ENCODE measurements around the gene NEURL3.
A peak's percentile ranks its signal among the peaks of the same experiment; 100 is the strongest.
"Not testable (repeated sequence)": the region's sequence is repeated elsewhere in the genome, so short reads cannot be mapped to it uniquely, and the experiment has no call there.

Gene NEURL3

GRCh38 chr2:96506016-96506906 is 1.1 kb upstream of the NEURL3 start:
- no peak for DNase-seq

DNA sequence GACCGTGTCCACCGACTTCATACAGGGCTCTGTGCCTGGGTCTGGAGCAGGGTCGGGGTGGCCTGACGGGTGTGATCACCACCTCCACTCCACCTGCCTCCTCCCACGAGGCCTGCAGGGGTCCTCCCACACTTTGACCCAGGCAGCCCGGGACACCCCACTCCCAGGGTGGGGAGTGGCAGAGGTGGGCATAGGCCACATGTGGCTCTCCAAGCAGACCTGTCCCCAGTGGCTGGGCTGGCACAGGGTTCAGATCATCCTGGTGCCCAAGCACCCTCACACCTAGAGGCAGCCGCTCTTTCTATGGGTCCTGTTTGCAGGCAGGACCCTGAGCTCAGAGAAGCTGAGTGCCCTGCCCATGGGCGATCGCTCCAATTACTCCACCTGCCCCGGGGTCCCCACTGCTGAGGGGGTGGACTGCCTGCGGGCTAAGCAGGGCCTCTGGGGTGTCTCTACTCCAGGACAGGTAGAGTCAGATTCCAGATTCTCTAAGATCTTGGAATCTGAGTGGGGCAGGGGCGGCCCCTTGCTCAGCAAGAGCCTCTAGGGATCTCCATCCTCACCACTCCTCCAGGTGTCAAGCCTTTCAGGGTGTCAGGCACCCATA is 1.4 kb downstream of the NEURL3 start:
- no peak for DNase-seq

GRCh38 chr2:96502891-96503636 is 2.1 kb downstream of the NEURL3 start:
- DNase-seq = no peak

GRCh38 chr2:96501886-96502810 is 3.0 kb downstream of the NEURL3 start:
- no peak for DNase-seq

DNA sequence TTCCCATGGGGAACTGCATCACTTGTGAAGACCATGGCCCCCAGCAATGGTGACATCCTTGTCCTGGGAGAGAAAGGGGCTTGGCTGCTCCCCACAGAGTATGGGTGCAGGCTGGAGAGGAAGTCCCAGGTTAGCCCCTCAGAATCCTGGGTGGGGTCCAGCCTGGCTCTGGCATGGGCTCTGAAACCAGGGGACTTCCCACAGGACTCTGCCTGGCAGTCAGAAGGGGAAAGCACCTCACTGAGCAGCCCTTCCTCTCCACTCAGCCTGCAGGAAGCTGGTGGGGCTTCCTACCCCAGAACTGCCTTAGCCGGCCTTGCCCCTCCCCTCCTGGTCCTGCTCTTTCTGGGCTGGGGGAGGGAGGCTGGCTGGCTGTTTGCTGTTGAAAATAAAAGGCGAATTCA is 3.7 kb downstream of the NEURL3 start:
- DNase-seq = no peak

DNA sequence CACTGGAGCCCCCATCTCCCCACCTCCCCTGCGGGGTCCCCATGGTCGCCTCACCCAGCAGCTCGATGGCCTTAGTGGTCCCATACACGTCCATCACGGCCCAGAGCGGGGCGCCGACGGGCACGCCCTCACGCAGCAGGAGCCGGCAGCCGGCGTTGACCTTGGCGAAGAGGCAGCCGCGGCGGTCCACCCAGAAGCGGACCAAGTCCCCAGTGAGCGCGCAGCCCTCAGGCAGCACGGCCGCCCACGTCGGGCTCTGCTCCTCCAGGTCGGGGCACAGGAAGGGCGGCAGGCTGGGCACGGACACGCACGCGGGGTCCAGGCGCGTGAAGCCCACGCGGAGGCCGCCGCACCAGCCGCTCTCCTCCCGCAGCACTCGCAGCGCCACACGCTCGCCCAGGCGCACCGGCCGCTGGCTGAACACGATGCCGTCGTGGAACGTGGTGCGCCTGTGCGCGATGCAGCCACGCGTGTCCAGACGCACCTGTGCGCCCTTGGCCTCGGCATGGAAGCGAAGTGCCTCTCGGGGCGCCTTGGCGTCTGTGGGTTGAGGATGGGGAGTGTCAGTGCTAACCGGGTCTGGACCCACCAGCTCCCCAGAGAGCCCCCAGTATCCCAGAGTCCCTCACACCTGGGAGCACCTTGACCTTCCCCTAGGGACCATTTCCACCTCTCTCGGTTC is 4.6 kb downstream of the NEURL3 start:
- no peak for DNase-seq

- DNase-seq = no peak
Measured at GRCh38 chr2:96499061-96499960, 5.8 kb downstream of the NEURL3 start.

DNA sequence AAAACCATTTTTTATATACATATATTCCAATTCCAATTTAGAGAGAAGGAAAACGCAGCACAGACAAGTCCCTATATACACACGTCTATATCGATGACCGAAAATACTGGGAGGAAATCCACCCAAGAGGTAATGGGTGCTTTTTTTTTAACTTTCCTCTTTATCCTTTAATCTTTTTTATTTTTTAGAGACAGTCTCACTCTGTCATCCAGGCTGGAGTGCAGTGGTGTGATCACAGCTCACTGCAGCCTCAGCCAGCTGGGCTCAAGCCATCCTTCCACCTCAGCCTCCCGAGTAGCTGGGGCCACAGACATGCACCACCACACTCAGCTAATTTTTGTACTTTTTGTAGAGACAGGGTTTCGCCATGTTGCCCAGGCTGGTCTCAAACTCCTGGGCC is 6.5 kb downstream of the NEURL3 start:
- DNase-seq = not testable (repeated sequence)

DNA sequence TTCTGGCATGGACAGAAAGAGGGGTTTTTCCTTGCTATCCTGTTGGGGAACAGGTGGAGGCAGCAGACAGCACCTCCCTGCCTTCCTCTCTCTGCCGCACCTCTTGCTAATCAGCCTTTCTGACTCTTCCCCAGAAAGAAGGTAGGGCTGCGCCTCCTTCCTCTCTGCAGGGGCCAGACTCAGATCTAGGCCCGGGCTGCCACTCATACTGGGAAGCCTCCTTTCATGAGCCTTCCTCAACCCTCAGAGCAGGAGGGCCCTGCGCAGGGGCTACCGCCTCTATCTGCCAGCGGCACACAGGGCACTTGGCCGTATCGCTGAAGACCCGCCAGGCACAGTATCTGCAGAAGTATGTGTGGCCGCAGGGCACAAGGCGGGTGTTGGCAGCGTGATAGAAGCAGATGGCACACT is 7.1 kb downstream of the NEURL3 start:
- DNase-seq = no peak

GRCh38 chr2:96495982-96496629 is 9.1 kb downstream of the NEURL3 start:
- no peak for DNase-seq

- no peak for DNase-seq
Measured at GRCh38 chr2:96494188-96494587, 11.0 kb downstream of the NEURL3 start.

GRCh38 chr2:96493072-96493471 is 12.1 kb downstream of the NEURL3 start:
- DNase-seq = no peak

- DNase-seq = no peak
Measured at GRCh38 chr2:96491860-96492497, 13.2 kb downstream of the NEURL3 start.

GRCh38 chr2:96489663-96490062 is 15.5 kb downstream of the NEURL3 start:
- no peak for DNase-seq

DNA sequence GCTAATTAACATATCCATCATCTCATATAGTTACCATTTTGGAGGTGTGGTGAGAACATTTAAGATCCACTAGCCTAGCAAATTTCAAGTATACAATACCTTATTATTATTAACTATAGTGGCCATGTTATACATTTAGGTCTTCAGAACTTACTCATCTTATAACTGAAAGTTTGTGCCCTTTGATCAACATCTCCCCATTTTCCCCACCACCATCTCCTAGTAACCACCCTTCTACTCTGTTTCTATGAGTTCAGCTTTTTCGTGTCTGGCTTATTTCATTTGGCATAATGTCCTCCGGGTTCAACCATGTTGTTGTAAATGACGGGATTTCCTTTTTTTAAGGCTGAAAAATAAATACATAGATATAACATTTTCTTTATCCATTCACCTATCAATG is 15.9 kb downstream of the NEURL3 start:
- no peak for DNase-seq

- DNase-seq = no peak
Measured at GRCh38 chr2:96486696-96487095, 18.5 kb downstream of the NEURL3 start.

GRCh38 chr2:96485751-96486651 is 19.2 kb downstream of the NEURL3 start:
- peak; percentile 84 for DNase-seq

DNA sequence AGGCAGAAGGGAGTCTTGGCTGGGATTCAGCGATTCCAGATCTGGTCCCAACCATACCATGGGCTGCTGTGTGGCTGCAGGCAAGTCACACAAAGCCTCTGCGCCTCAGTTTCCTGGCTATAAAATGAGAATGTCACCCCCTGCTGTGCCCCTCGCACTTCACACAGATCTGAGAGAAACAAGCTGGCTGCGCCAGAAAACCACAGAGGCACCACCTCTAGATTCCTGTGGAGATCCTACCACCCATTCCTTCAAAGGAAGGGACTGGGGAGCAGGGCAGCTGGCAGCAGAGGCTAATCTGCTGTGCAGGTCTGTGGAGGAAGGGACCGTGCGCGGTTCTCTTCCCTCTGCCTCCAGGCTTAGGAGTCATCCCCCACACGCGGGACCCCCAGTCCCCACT is 19.8 kb downstream of the NEURL3 start:
- no peak for DNase-seq

DNA sequence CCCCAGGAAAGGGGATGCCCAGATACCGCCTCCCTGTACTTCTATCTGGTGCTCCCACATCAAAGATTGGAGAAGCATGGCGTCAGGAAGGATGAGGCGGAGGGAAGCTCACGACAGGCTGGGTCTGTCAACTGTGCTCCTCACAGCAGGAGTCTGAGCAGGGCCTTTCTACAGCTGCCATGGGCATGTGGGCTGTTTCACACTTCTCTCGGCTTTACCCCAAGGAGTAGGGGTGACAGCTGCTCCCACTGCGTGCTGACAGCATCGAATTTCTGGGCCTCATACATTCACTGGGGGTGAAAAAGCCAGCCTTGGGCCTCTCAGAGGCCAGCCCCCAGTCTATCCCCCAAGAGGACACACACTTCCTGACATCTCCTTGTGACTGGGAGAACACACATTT is 21.1 kb downstream of the NEURL3 start:
- no peak for DNase-seq
